DND-41 (cell line): ENCODE data around the gene NOC2L.
A peak's percentile ranks its signal among the peaks of the same experiment; 100 is the strongest.

Source experiments
- ATAC-seq: fragments of 200-7000 bp; cut with Tn5 transposase; 3 replicates; pipeline ENCODE4 v1.9.1; 2021; ENCODE audit warnings: low read depth; ENCODE audit not compliant: insufficient read depth
- DNase-seq: peaks from one replicate; pipeline ENCODE4 v3.0.0-alpha.2; 2020
- H2AFZ ChIP-seq: 2 replicates; pipeline ENCODE4 v1.6.0; 2012; ENCODE audit warnings: low read depth, low read length
- H3K27ac ChIP-seq: 2 replicates; pipeline ENCODE4 v1.5.1; 2012; ENCODE audit warnings: low read length, inconsistent platforms
- H3K27me3 ChIP-seq: fragments of 200-600 bp; sonication (generic); 2 replicates; pipeline ENCODE4 v1.6.0; 2012; ENCODE audit warnings: low read length, mild to moderate bottlenecking, inconsistent platforms; ENCODE audit not compliant: insufficient read depth, poor library complexity
- H3K36me3 ChIP-seq: 2 replicates; pipeline ENCODE4 v1.5.1; 2012; ENCODE audit warnings: low read length, inconsistent platforms; ENCODE audit not compliant: insufficient read depth
- H3K4me1 ChIP-seq: 2 replicates; pipeline ENCODE4 v1.5.1; 2012; ENCODE audit warnings: mild to moderate bottlenecking, low read length; ENCODE audit not compliant: insufficient read depth
- H3K4me2 ChIP-seq: 2 replicates; pipeline ENCODE4 v1.6.0; 2012; ENCODE audit warnings: mild to moderate bottlenecking, moderate library complexity, low read length, inconsistent platforms; ENCODE audit not compliant: insufficient read depth
- H3K4me3 ChIP-seq, 2 experiments: fragments of 200-600 bp in 1 of 2; shearing (Covaris generic) in 1 of 2; 2 replicates each; pipeline ENCODE4 v1.5.1; 2012 to 2016; ENCODE audit warnings: inconsistent platforms in 2 of 2, low read length in 2 of 2, mild to moderate bottlenecking in 2 of 2, low read depth in 1 of 2, moderate library complexity in 1 of 2
- H3K79me2 ChIP-seq: 2 replicates; pipeline ENCODE4 v1.6.0; 2012; ENCODE audit warnings: low read length, inconsistent platforms; ENCODE audit not compliant: insufficient read depth
- H3K9ac ChIP-seq: 2 replicates; pipeline ENCODE4 v1.6.0; 2012; ENCODE audit warnings: low read depth, mild to moderate bottlenecking, inconsistent platforms, low read length, moderate library complexity
- H3K9me3 ChIP-seq: 2 replicates; pipeline ENCODE4 v1.5.1; 2012; ENCODE audit warnings: low read length, moderate library complexity, mild to moderate bottlenecking, inconsistent platforms; ENCODE audit not compliant: insufficient read depth, severe bottlenecking
- H4K20me1 ChIP-seq: 2 replicates; pipeline ENCODE4 v1.6.0; 2012; ENCODE audit warnings: low read length; ENCODE audit not compliant: insufficient read depth
- EZH2 ChIP-seq: IDR thresholded peaks from 3 replicates; pipeline ENCODE4 v1.6.1; 2012; ENCODE audit warnings: borderline replicate concordance, low read depth, mild to moderate bottlenecking, moderate library complexity, low read length, inconsistent platforms; ENCODE audit not compliant: severe bottlenecking
- TF ChIP-seq, protein P1 (sequence below): IDR thresholded peaks from 2 replicates; pipeline ENCODE4 v1.5.1; 2012; ENCODE audit warnings: borderline replicate concordance, low read length, moderate library complexity, mild to moderate bottlenecking; ENCODE audit not compliant: poor library complexity, severe bottlenecking; ENCODE audit errors: extremely low read depth

NOC2L gene

DNA sequence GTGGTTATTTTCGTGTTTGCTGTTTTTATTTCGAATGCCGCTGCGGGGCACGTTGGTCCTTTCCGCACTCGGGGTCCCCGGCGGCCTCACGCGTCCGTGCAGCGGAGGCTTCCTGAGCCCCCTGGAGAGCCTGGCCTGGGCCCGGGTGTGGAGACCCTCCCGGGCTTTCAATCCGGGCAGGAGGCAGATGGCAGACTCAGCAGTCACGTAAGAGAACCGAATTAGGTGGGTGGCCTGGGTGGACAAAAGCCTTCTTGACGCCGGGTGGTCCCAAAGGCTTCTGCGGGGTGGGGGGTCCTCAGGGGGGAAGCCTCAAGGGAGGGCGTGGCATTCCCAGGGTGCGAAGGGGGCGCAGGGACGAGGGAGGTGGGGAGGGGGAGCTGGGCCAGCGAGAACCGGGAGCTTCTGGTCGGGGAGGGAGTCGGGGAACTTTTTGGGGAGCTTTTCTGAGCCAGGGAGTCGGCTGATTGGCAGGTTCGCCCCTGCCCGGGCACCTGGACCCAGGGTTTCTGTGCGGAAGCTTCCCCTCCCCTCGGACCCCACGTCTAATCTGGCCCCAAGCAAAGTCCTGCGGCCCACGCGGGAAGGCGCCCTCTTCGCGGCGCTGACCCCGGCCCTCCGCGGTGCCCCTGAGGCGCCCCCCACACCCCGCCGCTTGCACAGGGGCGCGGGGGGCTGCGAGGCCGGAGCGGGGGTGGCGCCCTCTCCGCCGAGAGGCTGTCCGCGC lies 42.2 kb upstream of the NOC2L start:
- Histone ChIP-seq H3K36me3 (no peaks in the 10 kb centered on the region), H3K27ac (no peak overlapping the region), H3K27me3 (peaks cover 60% of the 10 kb centered on the region), H3K9ac (no peak overlapping the region), H3K4me2 (no peak overlapping the region), H2AFZ (no peak overlapping the region), H4K20me1 (peaks cover 21% of the 10 kb centered on the region), H3K4me1 (peaks cover 4% of the 10 kb centered on the region; the same call in 1 of the 2 replicates), H3K9me3 (no peaks in the 10 kb centered on the region), H3K79me2 (no peaks in the 10 kb centered on the region), H3K4me3 (no peak overlapping the region)
- TF ChIP-seq EZH2 = no peak
- TF ChIP-seq, protein P1, sequence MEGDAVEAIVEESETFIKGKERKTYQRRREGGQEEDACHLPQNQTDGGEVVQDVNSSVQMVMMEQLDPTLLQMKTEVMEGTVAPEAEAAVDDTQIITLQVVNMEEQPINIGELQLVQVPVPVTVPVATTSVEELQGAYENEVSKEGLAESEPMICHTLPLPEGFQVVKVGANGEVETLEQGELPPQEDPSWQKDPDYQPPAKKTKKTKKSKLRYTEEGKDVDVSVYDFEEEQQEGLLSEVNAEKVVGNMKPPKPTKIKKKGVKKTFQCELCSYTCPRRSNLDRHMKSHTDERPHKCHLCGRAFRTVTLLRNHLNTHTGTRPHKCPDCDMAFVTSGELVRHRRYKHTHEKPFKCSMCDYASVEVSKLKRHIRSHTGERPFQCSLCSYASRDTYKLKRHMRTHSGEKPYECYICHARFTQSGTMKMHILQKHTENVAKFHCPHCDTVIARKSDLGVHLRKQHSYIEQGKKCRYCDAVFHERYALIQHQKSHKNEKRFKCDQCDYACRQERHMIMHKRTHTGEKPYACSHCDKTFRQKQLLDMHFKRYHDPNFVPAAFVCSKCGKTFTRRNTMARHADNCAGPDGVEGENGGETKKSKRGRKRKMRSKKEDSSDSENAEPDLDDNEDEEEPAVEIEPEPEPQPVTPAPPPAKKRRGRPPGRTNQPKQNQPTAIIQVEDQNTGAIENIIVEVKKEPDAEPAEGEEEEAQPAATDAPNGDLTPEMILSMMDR = no peak
- ATAC-seq (no peak), DNase-seq (no peak)

- no peaks in the 10 kb centered on the region for H3K9me3 ChIP-seq
- ATAC-seq (no peak; the same call in 2 of the 3 replicates), DNase-seq (no peak)
- TF ChIP-seq, protein P1 = no peak
- TF ChIP-seq EZH2 = no peak
- no peaks in the 10 kb centered on the region for H3K36me3 ChIP-seq
- no peak overlapping the region for H3K9ac ChIP-seq
- H3K27ac ChIP-seq = no peak overlapping the region
- peaks cover 59% of the 10 kb centered on the region for H3K27me3 ChIP-seq
- H2AFZ ChIP-seq = no peak overlapping the region
- H4K20me1 ChIP-seq = peaks cover 21% of the 10 kb centered on the region
- H3K4me1 ChIP-seq = peaks cover 8% of the 10 kb centered on the region; the same call in 1 of the 2 replicates
- H3K79me2 ChIP-seq = no peaks in the 10 kb centered on the region
- H3K4me2 ChIP-seq = peak overlapping the region; percentile 42; the same call in 1 of the 2 replicates
- no peak overlapping the region; a peak in 1 of 4 replicates for H3K4me3 ChIP-seq
These were observed 41.5 kb upstream of the NOC2L start for GRCh38 chr1:1000357-1001056.

DNA sequence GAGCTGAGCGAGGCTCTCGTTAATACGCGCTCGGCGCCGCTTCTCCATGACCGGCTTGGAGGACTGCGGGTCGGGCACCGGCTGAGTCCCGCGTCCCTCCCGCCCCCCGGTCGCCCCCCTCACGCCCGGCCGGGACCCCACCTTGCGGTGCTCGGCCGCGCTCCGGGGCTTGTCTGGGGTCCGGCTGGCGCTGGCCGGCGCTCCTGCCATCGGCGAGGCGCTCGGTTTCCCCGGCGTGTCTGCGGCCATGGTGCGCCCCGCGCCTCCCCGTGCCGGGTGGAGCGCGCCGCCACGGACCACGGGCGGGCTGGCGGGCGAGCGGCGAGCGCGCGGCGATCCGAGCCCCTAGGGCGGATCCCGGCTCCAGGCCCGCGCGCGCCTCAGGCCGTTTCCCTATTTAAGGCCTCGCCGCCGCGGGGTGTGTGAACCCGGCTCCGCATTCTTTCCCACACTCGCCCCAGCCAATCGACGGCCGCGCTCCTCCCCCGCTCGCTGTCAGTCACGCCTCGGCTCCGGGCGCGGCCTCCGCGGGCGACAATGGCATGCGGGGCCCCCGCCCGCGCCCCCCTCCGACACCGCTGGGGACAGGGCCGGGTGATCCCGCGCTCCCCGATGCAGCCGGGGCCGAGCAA lies 40.8 kb upstream of the NOC2L start, which contains the start of gene HES4:
Gene HES4, minus strand, starts transcription at position 373 of the 632 bp plus-strand sequence. Its CDS starts 124 bp downstream, at position 249.
- ATAC-seq = peak; percentile 66
- Histone ChIP-seq H3K9ac (no peak within 1 kb of the TSS), H3K36me3 (no peaks in the 10 kb centered on the region), H3K27ac (no peak within 1 kb of the TSS), H3K27me3 (peaks cover 52% of the 10 kb centered on the region), H2AFZ (no peak within 1 kb of the TSS), H3K79me2 (no peaks in the 10 kb centered on the region), H3K4me2 (peak within 1 kb of the TSS; percentile 42), H3K4me1 (peaks cover 8% of the 10 kb centered on the region; the same call in 1 of the 2 replicates), H3K9me3 (no peaks in the 10 kb centered on the region), H3K4me3 (no peak within 1 kb of the TSS; a peak in 1 of 4 replicates), H4K20me1 (peaks cover 21% of the 10 kb centered on the region)
- peak; percentile 55 for DNase-seq
- TF ChIP-seq EZH2 = no peak
- TF ChIP-seq, protein P1 = no peak
